Stimulated activated CD8-positive, alpha-beta memory T cell treated with anti-CD3 and anti-CD28 coated beads, Interleukin-7, amount 100 ng/mL, for 24 hours (primary cell): ENCODE results near the gene CPLX1.

ENCODE experiments used
- DNase-seq: peaks from one replicate; pipeline ENCODE4 v3.0.0-alpha.2; 2020; ENCODE audit warnings: low read depth

CPLX1 gene

DNA sequence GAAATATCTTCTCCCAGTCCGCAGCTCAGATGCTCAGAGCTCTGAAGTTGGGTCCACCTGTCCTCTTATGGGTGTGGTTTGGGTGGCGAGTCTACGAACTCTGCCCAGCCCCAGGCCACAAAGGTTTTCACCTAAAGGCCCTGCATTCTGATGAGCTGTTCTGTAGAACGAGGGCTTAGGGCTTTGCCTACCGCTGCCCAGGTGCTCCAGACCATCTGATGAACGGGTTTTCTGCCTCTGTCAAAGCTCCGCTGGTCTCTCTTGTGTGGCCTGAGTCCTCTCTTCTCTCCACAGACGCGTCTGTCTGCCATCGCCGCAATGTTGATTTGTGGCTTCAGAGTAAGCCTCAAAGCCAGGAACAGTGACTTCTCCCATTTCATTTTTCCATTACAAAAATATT is 28.4 kb upstream of the CPLX1 start:
- no peak for DNase-seq

GRCh38 chr4:853416-853781 is 27.5 kb upstream of the CPLX1 start:
- DNase-seq: no peak

DNA sequence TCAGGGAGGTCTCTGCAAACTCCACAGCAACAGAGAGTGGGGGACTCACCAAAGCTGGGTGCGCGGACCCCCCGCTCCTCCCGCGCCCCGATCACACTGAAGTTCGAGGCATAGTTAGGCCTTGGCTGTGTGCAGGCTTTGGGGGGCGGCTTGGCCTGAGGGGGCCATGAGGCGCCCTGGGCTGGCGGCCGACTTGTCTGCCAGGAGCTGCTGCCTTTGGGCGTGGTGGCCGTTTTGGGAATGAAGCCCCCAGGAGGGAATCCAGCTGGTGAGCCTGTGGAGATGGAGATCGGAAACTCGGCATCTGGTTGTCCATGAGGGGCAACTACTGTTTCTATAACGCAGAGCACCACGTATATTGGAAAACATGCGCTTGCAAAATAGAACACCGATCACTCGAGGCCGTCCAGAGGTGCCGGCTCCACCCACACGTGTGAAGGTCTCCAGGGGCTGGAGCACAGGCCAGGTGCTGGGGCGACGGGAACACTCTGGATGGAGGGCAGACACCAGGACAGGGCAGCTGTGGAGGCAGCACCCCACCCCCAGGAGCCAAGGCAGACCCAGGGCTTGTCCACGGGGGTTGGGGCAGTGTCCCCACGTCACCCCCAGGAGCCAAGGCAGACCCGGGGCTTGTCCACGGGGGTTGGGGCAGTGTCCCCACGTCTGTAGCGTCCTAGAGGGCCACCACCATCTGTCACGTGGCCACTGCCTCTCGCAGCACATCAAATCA is 25.9 kb upstream of the CPLX1 start:
- DNase-seq: no peak

GRCh38 chr4:850323-850945 is 24.5 kb upstream of the CPLX1 start:
- DNase-seq: no peak

DNA sequence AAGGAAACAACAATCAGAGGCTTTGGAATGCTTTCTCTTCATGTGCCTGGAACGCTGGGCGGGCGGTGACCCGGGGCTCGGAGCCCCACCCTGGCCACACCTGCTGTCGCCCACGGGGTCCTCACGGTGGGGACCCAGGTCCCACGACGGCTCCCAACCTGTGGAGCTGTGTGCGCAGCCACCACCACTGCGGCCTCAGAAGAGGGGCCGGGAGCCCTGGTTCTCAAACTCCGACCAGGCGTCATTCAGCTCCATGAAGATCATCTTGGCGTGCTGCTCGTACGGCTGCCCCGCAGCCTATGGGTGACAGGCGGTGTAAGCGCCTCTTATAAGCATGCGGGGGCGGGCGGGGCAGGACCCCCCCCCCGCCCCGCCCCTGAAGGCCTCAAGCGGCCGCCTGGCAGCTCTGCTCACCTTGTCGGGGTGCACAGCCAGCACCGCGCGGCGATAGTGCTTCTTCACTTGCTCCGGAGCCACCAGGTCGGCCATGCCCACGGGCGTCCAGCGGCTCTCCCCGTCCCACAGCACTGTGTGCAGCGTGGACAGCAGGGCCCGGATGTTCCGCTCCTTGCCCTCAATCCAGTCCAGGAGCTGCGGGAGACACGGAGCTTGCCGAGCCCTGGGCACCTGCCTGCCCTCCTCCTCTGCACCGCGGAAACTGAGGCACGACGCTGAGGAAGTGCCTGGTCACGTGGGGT is 23.7 kb upstream of the CPLX1 start:
- no peak for DNase-seq

- no peak for DNase-seq
Observed at GRCh38 chr4:848803-849477, 23.0 kb upstream of the CPLX1 start.

GRCh38 chr4:848307-848691 is 22.4 kb upstream of the CPLX1 start:
- no peak for DNase-seq

- no peak for DNase-seq
Observed at GRCh38 chr4:845836-846251, 19.9 kb upstream of the CPLX1 start.

- DNase-seq: no peak
Observed at GRCh38 chr4:845233-845835, 19.4 kb upstream of the CPLX1 start.

DNA sequence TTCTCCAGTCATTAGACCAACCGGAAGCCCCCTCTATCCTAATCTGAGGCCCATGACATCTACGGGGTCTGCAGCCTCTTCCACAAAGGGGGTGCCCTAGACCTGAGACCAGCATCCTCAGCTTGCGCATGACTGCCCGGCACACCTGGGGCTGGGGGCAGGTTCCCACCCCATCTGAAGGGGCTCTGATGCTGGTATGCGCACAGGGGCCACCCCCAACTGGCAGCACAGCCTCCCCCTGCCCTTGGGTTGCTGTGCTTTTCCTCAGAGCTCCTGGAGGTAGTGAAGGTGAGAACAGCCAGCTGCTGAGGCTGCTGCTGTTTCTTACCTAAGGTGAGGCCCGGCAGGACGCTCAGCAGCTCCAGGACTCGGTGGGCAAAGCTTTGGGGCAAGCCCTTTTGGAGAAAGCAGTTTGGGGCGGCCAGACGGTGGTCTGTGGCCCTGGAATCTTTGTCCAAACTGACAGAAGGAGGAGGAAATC is 18.9 kb upstream of the CPLX1 start:
- DNase-seq: no peak

GRCh38 chr4:839675-840443 is 13.9 kb upstream of the CPLX1 start:
- DNase-seq: no peak

GRCh38 chr4:837772-838171 is 11.8 kb upstream of the CPLX1 start:
- no peak for DNase-seq

- no peak for DNase-seq
Observed at GRCh38 chr4:836750-837301, 10.9 kb upstream of the CPLX1 start.

GRCh38 chr4:836003-836511 is 10.1 kb upstream of the CPLX1 start:
- DNase-seq: no peak

GRCh38 chr4:835148-836002 is 9.4 kb upstream of the CPLX1 start:
- DNase-seq: no peak

DNA sequence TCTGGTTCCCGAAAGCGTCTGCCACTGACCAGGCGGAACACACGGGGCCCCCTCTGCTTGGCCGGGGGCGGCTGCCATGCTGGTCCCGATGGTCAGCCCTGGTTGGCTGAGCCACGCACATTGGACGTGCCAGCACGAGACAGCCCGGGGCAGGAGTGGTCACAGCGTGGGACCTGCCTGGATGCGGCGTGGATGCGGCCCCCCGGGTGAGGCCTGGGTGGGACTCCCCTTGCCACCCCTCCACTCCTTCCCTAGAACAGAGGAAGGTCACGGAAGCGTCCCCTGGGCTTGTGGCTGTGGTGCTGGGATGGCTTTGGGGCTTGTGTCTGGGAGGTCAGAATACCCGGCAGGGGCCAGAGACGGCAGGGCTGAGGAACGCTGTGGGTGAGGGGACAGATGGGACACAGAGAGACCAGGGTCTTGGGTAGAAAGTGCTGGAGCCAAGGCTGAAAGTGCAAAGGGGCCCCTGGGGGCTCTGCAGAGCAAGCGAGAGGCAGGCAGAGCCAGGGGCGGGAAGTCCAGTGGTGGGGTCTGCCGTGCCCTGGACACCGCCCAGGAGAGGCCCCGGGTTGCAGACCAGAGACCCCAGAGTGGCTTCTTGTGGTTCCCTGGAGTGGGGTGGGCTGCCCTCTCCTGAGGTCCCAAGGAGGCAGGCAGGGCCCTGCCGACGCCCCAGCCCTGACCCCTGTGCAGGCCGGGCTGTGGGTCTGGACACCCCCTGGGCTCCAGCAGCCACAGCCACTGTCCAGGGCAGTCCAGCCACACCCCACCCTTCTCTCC is 8.6 kb upstream of the CPLX1 start:
- DNase-seq: no peak

DNA sequence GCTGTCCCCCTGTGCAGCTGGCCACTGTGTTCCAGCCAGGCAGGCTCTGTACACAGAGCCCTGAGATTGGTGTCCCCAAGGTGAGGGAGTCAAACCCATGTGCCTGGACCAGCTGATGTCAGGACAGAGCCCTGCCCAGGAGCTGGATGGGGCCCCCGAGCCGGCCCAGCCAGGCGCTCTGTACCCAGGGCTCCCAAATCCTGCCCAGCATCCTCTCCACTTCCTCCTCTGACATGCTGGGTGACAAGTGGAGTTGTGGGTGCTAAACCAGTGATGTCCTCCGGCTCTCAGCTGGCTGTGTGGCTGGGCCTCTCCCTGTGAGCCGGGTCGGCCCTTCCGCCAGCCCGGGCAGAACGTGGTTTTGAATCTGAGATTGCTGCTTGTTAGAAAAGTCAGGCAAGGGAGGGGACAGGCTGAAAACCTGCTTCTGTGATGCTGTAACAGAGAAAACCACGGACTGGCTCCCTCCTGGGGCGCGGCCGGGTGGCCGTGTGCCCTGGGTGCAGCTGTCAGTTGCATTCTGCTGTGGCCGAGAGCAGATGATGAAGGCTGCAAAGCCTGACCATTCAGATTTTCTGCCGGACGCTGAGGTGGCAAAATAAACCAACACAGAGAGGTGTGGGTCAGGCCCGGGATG is 7.9 kb upstream of the CPLX1 start:
- DNase-seq: no peak

DNA sequence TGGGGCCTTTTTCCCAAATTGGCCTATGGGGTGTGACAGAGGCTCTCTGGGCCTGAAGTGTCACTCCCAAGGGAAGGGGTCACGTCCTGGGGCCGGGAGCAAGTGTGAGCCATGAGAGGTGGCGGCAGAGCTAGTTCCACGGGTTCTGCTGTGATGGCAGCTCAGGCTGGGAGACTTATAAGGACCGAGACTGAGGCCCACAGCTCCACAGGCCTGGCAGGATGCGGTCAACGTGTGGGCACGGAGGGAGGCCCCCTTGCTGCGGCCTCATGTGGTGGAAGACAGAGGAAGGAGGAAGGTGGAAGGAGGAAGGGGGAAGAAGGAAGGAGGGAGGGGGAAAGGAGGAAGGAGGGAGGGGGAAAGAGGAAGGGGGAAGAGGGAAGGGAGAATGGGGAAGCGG is 7.2 kb upstream of the CPLX1 start:
- DNase-seq: no peak

- no peak for DNase-seq
Observed at GRCh38 chr4:832536-832935, 6.6 kb upstream of the CPLX1 start.
